IMR-90 (cell line): ENCODE data around the gene PLCL2.

Experiments
- BHLHE40 ChIP-seq: fragments of 150-350 bp; IDR thresholded peaks from 2 replicates; pipeline ENCODE4 v1.6.1; 2016; ENCODE audit warnings: mild to moderate bottlenecking, low read depth, low read length
- CEBPB ChIP-seq: IDR thresholded peaks from 2 replicates; pipeline ENCODE4 v1.6.1; 2012; ENCODE audit warnings: low read depth, low read length, improper control_type of control experiment
- CHD1 ChIP-seq: IDR thresholded peaks from 2 replicates; pipeline ENCODE4 v1.6.1; 2012; ENCODE audit warnings: low read depth, low read length, improper control_type of control experiment
- CTCF ChIP-seq: conservative IDR thresholded peaks from 2 replicates; pipeline ENCODE4 v1.5.1; 2012; ENCODE audit warnings: mild to moderate bottlenecking, low read depth, low read length, improper control_type of control experiment
- ELK1 ChIP-seq: fragments of 150-350 bp; IDR thresholded peaks from 2 replicates; pipeline ENCODE4 v1.6.1; 2016; ENCODE audit warnings: low read depth, mild to moderate bottlenecking, low read length, moderate library complexity, borderline replicate concordance
- MAFK ChIP-seq: IDR thresholded peaks from 2 replicates; pipeline ENCODE4 v1.6.1; 2012; ENCODE audit warnings: low read depth, low read length, improper control_type of control experiment
- MAZ ChIP-seq: IDR thresholded peaks from 2 replicates; pipeline ENCODE4 v1.6.1; 2012; ENCODE audit warnings: low read depth, mild to moderate bottlenecking, low read length, improper control_type of control experiment, moderate library complexity, borderline replicate concordance
- MXI1 ChIP-seq: IDR thresholded peaks from 2 replicates; pipeline ENCODE4 v1.6.1; 2012; ENCODE audit warnings: low read depth, mild to moderate bottlenecking, low read length, moderate library complexity, borderline replicate concordance
- POLR2A ChIP-seq: IDR thresholded peaks from 2 replicates; pipeline ENCODE4 v1.6.1; 2012; ENCODE audit warnings: mild to moderate bottlenecking, low read depth, low read length
- RAD21 ChIP-seq: IDR thresholded peaks from 2 replicates; pipeline ENCODE4 v1.6.1; 2012; ENCODE audit warnings: low read length, improper control_type of control experiment
- RCOR1 ChIP-seq: IDR thresholded peaks from 2 replicates; pipeline ENCODE4 v1.6.1; 2012; ENCODE audit warnings: mild to moderate bottlenecking, low read length, improper control_type of control experiment; ENCODE audit not compliant: insufficient replicate concordance
- RFX5 ChIP-seq: IDR thresholded peaks from 2 replicates; pipeline ENCODE4 v1.8.0; 2012; ENCODE audit warnings: low read depth, mild to moderate bottlenecking, low read length, moderate library complexity
- SMC3 ChIP-seq: fragments of 150-350 bp; IDR thresholded peaks from 2 replicates; pipeline ENCODE4 v1.6.1; 2016; ENCODE audit warnings: low read depth, mild to moderate bottlenecking, antibody characterized with exemption, low read length, moderate library complexity
- USF2 ChIP-seq: fragments of 150-350 bp; IDR thresholded peaks from 2 replicates; pipeline ENCODE4 v1.6.1; 2017; ENCODE audit warnings: mild to moderate bottlenecking, antibody characterized with exemption, low read length, low read depth

- no peak for TF ChIP-seq USF2
- no peak for TF ChIP-seq CTCF
- TF ChIP-seq RAD21 = no peak
- no peak for TF ChIP-seq POLR2A
- TF ChIP-seq CEBPB = no peak
- TF ChIP-seq RFX5 = no peak
- TF ChIP-seq MAZ = no peak
- TF ChIP-seq SMC3 = no peak
- TF ChIP-seq BHLHE40 = no peak
- no peak for TF ChIP-seq CHD1
- no peak for TF ChIP-seq MAFK
- TF ChIP-seq MXI1 = no peak
- TF ChIP-seq RCOR1 = no peak
- TF ChIP-seq ELK1 = no peak
These were observed 35.5 kb upstream of the PLCL2 start for GRCh38 chr3:16849229-16849628.
